Measurements from ENCODE around the gene FRAS1.

GRCh38 chr4:78204176-78204575 is 147.1 kb downstream of the FRAS1 start:
- TF ChIP-seq, protein P1, sequence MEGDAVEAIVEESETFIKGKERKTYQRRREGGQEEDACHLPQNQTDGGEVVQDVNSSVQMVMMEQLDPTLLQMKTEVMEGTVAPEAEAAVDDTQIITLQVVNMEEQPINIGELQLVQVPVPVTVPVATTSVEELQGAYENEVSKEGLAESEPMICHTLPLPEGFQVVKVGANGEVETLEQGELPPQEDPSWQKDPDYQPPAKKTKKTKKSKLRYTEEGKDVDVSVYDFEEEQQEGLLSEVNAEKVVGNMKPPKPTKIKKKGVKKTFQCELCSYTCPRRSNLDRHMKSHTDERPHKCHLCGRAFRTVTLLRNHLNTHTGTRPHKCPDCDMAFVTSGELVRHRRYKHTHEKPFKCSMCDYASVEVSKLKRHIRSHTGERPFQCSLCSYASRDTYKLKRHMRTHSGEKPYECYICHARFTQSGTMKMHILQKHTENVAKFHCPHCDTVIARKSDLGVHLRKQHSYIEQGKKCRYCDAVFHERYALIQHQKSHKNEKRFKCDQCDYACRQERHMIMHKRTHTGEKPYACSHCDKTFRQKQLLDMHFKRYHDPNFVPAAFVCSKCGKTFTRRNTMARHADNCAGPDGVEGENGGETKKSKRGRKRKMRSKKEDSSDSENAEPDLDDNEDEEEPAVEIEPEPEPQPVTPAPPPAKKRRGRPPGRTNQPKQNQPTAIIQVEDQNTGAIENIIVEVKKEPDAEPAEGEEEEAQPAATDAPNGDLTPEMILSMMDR (IDR thresholded peaks at IDR 0.05), result no peak
- TF ChIP-seq POLR2A (IDR thresholded peaks at IDR 0.05), result no peak

Measured in vagina (tissue), 2 donors.